ENCODE measurements around the gene DIAPH3. TPM values are rescaled to one million over a fixed set of nuclear protein-coding genes. Genes with fewer than 3 reads are reported as not detected.

DIAPH3 gene
- total and polyA plus RNA-seq, 2 of the 8 experiments (the other 6 are each of a cell fraction or from before 2014, with no cell fraction given), result 8.0 to 30.8 TPM

GRCh38 chr13:59743195-59743594, 420.5 kb downstream of the DIAPH3 start:
- no peak overlapping the region for H3K9ac ChIP-seq (replicated peaks in 1 of 4; ENCODE audit: extremely low read depth in 1 of 4, low read depth in 3 of 4, low read length in 3 of 4)
- H4K20me1 ChIP-seq (replicated peaks in 1 of 2; ENCODE audit: control insufficient read depth in 1 of 2, insufficient read depth in 2 of 2, low read length in 2 of 2), result no peaks in the 10 kb centered on the region
- H3K27me3 ChIP-seq (replicated peaks in 1 of 4; ENCODE audit: control insufficient read depth in 3 of 4, extremely low read depth in 1 of 4, insufficient read depth in 3 of 4, low read length in 3 of 4), result no peaks in the 10 kb centered on the region
- FAIRE-seq, result no peak
- no peaks in the 10 kb centered on the region for H3K79me2 ChIP-seq (ENCODE audit: control insufficient read depth in 1 of 2, insufficient read depth in 2 of 2, low read length in 2 of 2)
- H3K27ac ChIP-seq (ENCODE audit: low read depth, low read length), result no peak overlapping the region
- H2BK15ac ChIP-seq (ENCODE audit: low read length), result no peak overlapping the region
- H4K5ac ChIP-seq (ENCODE audit: insufficient read length, low read depth, low read length), result peak overlapping the region; percentile 2
- no peaks in the 10 kb centered on the region for H3K9me3 ChIP-seq (ENCODE audit: insufficient read depth in 2 of 2, low read depth in 1 of 2, low read length in 1 of 2)
- H2AFZ ChIP-seq (ENCODE audit: low read length), result no peak overlapping the region
- no peak overlapping the region for H3K4me3 ChIP-seq (ENCODE audit: extremely low read depth in 1 of 4, insufficient read depth in 2 of 4, low read depth in 3 of 4, low read length in 4 of 4)
- no peaks in the 10 kb centered on the region; the same call in 1 of the 2 replicates for H3K23me2 ChIP-seq (ENCODE audit: low read depth, low read length)
- 81% methylated on average over 3 of the region's 3 CpGs; no CpG with 5 or more reads in 1 of the 2 experiments for WGBS, 2 experiments (ENCODE audit: extremely low coverage in 1 of 2, insufficient coverage in 1 of 2, insufficient read length in 1 of 2, insufficient replicate concordance in 2 of 2, low coverage in 1 of 2, low lambda C conversion rate in 2 of 2, missing lambda C conversion rate in 1 of 2)
- H2AK5ac ChIP-seq (ENCODE audit: low read depth, low read length), result no peak overlapping the region
- H4K91ac ChIP-seq (replicated peaks; ENCODE audit: insufficient read length, low read length), result no peak overlapping the region
- H3K4me1 ChIP-seq (replicated peaks in 1 of 4; ENCODE audit: control insufficient read depth in 3 of 4, insufficient read depth in 4 of 4, low read length in 3 of 4), result peaks cover 0 to 7% (median 3%) of the 10 kb centered on the region in 4 experiments; a peak in 4 of 7 replicates
- no peaks in the 10 kb centered on the region for H3K36me3 ChIP-seq (ENCODE audit: control insufficient read depth in 2 of 4, insufficient read depth in 4 of 4, low read length in 3 of 4)
- no peaks in the 10 kb centered on the region for H3K79me1 ChIP-seq (ENCODE audit: low read depth, low read length)
- no peak for TF ChIP-seq ASH2L (IDR thresholded peaks at IDR 0.05; ENCODE audit: low read length)
- TF ChIP-seq ATF2 (IDR thresholded peaks at IDR 0.05; ENCODE audit: low read length), result no peak
- no peak for TF ChIP-seq POLR2A (IDR thresholded peaks at IDR 0.05; ENCODE audit: control extremely low read depth in 1 of 2, low read depth in 2 of 2, low read length in 2 of 2)
- no peak overlapping the region for H2BK5ac ChIP-seq (ENCODE audit: low read depth, low read length)
- DNase-seq (ENCODE audit: low read depth in 1 of 2, low spot score in 2 of 2), result no peak
- ChIA-PET POLR2A (ENCODE audit: partially characterized antibody) (no interaction called here), CTCF (ENCODE audit: partially characterized antibody) (no interaction called here)
- H2BK120ac ChIP-seq (replicated peaks; ENCODE audit: low read depth, low read length), result no peak overlapping the region
- H3K18ac ChIP-seq (ENCODE audit: extremely low read depth, low read length), result no peak overlapping the region
- no peak overlapping the region for H3K23ac ChIP-seq (ENCODE audit: insufficient read length)
- no peak overlapping the region for H3K4ac ChIP-seq (replicated peaks; ENCODE audit: insufficient read length, low read depth, low read length)
- peak overlapping the region in 1 of 2 experiments; percentile 14; a peak in 1 of 4 replicates for H3K4me2 ChIP-seq (ENCODE audit: insufficient read depth in 1 of 2, low read depth in 2 of 2, low read length in 2 of 2)
- no peak overlapping the region for H3K56ac ChIP-seq (replicated peaks; ENCODE audit: insufficient read length, low read depth, low read length)
- no peak overlapping the region; the same call in 1 of the 2 replicates for H2BK20ac ChIP-seq (ENCODE audit: low read length)
- 0 out of 2 replicates have a peak overlapping the region, but pooled peaks have one; percentile 55 for H2BK12ac ChIP-seq (ENCODE audit: low read depth, low read length)
- no peak overlapping the region for H3K14ac ChIP-seq (ENCODE audit: insufficient read length)
- H4K8ac ChIP-seq (ENCODE audit: extremely low read depth, insufficient read depth, low read length), result no peak overlapping the region

Data from H1 (cell line).